ENCODE results near the gene TPI1. TPM values are rescaled to one million over a fixed set of nuclear protein-coding genes. Genes with fewer than 3 reads are reported as not detected.
A peak's percentile ranks its signal among the peaks of the same experiment; 100 is the strongest.

The TPI1 gene
- total RNA-seq, 1 donor from 2014 or later: 1,153 TPM

GRCh38 chr12:6828781-6829535, 38.4 kb upstream of the TPI1 start:
- DNase-seq: peak; percentile 77

- DNase-seq: no peak
Measured at GRCh38 chr12:6829536-6830220, 37.7 kb upstream of the TPI1 start.

DNA sequence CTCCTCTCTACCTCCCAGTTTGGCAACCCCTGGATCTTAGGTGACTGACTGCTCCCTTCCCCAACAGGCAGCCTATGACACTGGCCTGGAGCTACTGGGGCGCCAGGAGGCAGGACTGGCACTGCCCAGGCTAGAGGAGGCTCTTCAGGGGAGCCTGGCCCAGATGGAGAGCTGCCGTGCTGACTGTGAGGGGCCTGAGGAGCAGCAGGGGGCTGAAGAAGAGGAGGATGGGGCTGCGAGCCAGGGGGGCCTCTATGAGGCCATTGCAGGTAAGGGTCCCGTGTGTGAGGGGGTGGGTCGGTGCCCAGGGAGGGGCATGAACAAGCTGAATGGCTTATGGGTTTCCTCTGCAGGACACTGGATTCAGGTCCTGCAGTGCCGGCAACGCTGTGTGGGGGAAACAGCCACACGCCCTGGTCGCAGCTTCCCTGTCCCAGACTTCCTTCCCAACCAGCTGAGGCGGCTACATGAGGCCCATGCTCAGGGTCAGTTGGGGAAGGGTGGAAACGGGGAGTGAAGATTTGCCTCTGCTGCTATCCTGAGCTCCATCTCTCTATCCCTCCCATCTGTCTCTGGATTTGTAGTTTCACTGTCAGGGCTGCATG, 36.9 kb upstream of the TPI1 start:
- DNase-seq: no peak

DNA sequence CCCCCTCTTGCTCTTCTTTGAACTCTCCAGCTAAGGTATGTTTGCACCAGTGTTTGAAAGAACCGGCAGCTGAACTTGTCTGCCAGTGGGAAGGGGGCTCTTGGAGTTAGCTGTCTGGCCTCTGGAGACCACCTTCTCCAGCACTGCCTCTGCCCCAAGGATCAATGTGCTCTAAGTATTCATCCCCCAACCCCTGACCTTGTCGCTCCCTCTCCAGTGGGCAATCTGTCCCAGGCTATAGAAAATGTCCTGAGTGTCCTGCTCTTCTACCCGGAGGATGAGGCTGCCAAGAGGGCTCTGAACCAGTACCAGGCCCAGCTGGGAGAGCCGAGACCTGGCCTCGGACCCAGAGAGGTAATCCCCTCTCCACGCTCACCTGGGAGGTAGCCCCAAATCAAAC, 36.3 kb upstream of the TPI1 start:
- no peak for DNase-seq

DNA sequence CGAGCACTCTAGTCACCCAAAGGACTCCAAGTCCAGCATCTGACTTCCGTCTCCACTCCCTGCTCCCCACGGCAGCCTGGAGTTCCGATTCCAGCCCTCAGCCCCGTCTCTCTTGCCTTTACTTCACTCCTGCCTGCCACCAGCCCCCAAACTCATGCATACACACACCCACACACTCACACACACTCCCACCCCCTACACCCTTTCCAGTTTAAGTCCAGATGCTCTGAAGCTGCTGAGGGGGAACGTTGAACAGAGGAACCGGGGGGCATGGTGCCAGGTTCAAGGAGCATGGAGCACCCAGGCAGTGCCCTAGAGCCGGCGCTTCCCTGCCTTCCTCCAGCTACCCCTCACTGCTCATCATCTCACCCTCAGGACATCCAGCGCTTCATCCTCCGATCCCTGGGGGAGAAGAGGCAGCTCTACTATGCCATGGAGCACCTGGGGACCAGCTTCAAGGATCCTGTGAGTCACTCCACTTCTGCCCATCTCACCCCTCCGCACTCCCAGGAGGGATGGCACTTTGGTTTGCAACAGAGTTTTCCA, 35.8 kb upstream of the TPI1 start:
- DNase-seq: no peak

GRCh38 chr12:6832125-6832524, 35.2 kb upstream of the TPI1 start:
- DNase-seq: no peak

DNA sequence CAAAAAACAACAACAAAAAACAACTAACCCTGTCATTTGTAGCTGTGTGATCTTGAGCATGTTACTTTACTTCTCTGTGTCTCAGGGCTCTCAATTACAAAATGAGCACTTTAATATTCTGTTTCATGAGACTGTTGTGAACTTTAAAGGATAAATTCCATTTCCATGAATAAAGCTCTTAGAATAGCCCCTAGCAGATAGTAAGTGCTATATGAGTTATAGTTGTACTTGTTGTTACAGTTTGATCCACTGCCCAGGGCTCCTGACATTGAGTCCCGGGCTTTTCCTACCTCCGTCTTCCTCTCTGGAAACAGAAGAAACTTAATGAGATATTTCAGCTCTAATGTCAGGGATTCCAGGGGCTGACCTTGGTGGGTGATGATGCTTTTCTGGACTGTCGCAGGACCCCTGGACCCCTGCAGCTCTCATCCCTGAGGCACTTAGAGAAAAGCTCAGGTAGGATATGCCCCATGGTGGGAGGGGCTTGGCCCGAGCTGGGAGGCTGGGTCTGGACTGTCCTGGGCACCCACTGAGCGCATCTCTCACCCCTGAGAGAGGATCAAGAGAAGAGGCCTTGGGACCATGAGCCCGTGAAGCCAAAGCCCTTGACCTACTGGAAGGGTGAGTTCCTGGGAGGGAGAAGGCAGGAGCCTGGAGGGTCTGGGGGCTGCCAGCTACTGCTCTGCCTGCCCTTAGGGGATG, 34.0 kb upstream of the TPI1 start:
- no peak for DNase-seq

DNA sequence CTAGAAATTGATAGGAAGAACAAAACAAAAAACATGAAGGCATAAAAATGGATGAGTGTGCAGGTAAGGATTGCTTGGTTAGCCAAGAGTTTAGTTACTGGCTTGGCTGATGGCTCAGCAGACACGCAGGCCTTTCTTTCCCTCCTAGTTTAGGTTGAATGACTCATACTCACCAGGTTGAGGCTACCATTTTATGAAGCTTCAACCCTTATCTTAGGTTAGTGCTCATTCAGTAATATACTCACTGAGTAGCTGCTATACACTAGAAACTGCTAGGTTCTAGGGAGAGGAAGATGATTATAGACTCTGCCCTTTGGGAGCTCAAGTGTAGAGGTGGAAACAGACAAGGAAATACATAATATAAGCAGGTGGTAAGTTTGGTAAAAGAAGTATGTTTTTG, 33.1 kb upstream of the TPI1 start:
- DNase-seq: no peak

GRCh38 chr12:6834873-6835272, 32.5 kb upstream of the TPI1 start:
- DNase-seq: no peak

GRCh38 chr12:6836851-6837250, 30.5 kb upstream of the TPI1 start:
- DNase-seq: no peak

GRCh38 chr12:6837370-6838060, 29.8 kb upstream of the TPI1 start:
- no peak for DNase-seq

DNA sequence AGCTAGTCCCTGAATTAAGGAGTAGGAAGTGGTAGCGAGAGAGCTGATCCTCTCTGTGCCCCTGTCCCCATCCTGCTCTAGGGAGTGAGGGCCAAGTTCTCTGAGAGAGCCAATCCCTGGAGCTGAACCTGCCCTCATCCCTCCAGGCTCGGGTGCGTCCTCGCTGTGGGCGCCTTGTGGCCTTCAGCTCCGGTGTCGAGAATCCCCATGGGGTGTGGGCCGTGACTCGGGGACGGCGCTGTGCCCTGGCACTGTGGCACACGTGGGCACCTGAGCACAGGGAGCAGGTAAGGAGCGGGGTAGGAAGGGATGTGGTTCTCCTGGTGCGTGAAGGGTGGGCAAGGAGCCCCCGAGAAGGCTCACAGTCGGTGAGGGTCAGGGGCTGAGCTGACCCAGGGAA, 28.5 kb upstream of the TPI1 start:
- no peak for DNase-seq

DNA sequence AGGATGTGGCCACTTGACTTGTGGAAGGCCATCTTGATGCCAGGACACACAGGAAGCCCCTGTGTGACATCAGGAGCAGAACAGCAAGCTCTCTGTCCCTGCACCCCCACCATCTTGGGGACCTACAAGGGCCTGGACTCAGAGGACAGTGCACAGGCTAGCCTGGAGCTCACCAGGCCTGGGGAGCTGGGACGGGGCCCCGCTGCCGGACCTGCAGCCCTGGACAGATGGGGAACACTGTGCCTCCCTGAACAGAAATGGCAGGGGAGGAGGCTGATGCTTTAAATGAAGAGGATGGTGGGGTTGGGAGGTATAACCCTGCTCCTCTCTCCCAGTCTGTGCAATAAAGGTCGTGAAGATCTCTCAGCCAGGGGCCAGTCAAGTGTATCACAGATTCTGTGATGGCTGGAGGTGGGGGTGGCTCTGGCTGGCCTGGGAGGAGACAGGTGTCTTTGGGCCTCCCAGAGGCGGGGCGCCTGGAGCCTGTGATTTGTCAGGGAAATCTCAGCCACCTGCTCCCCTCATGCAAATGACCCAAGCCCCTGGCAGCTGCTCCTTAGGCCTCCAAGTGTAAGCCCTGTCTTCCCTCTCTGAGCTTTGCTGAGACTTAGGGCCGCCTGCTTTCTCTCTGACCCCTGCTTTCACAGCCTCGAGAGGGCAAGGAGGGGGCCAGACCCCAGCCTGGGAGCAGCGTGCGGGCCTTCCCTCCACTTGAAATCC, 27.7 kb upstream of the TPI1 start:
- DNase-seq: peak; percentile 91

DNA sequence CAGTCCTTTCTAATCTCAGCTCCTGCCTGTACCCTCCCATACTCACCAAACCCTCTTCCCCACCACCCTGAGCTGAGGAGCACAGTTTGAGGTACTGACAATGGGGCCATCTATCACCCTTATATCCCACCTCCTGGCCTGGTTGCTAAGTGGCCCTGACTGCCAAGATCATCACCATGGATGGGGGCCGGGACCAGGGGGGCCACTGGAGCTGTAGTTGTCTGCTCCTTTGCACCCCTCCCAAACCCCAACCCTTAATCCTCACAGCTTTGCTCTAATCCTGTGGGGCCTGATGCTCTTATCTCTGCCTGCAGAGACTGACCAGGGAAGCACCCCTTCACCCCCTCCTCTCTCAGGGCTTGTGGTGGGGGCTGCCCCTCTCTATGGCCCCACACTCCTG, 27.0 kb upstream of the TPI1 start:
- peak; percentile 51 for DNase-seq

- peak; percentile 66 for DNase-seq
Measured at GRCh38 chr12:6840761-6841515, 26.4 kb upstream of the TPI1 start, which contains the start of gene GNB3. Gene GNB3, plus strand, starts transcription at chr12:6840925. Its CDS starts 363 bp downstream, at chr12:6841288.

GRCh38 chr12:6842075-6842474, 25.3 kb upstream of the TPI1 start:
- DNase-seq: no peak

DNA sequence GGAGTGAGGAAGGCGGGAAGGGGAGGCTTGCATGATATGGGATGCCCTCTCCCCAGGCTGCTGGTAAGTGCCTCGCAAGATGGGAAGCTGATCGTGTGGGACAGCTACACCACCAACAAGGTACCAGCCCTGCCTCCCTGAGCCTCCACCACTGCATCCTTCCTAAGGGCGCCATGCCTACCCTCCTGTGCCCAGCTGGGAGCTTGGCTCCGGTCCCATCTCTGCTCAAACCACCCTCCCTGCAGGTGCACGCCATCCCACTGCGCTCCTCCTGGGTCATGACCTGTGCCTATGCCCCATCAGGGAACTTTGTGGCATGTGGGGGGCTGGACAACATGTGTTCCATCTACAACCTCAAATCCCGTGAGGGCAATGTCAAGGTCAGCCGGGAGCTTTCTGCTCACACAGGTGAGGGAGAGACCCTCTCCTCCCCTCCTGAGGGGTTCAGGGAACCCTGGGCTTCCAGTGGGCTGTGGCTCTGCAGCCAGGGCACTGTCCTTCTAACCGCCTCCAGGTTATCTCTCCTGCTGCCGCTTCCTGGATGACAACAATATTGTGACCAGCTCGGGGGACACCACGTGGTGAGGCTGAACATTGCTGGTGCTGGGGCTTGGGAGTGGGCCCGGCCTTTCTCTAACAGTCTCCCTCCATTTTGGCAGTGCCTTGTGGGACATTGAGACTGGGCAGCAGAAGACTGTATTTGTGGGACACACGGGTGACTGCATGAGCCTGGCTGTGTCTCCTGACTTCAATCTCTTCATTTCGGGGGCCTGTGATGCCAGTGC, 24.0 kb upstream of the TPI1 start:
- DNase-seq: no peak

GRCh38 chr12:6845395-6845794, 21.9 kb upstream of the TPI1 start:
- DNase-seq: no peak

DNA sequence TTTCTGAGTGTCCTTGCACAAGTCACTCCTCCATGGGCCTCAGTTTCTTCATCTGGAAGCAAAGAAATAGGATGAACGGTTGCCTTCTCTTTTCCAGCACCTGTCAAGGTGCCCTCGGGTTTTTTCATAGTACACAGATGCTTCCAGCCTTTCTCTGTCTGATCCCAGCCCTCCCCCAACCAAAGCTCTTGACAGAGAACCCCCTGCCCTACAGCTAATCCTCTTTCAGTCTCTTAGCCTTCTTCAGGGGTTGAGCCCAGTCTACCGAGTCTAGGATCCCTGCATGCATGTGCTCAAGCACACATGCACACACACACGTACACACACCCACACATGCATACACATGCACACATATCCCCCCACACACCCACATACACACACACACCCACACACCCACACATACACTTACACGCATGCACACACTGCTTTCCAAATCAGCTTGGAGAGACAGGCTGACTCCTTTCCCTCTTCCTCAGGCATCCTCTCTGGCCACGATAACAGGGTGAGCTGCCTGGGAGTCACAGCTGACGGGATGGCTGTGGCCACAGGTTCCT, 20.9 kb upstream of the TPI1 start:
- no peak for DNase-seq

All from tongue (tissue), 2 donors.